Forelimb muscle (tissue), 1 donor: ENCODE data around the gene CCNF. TPM values are rescaled to one million over a fixed set of nuclear protein-coding genes. Genes with fewer than 3 reads are reported as not detected.

Source experiments
- DNase-seq: peaks from one replicate; pipeline ENCODE4 v3.0.0-alpha.2; 2013; ENCODE audit warnings: low read depth
- polyA plus RNA-seq: library from polyadenylated mRNA; unstranded; fragments of 120-200 nt; gene quantifications from one replicate; pipeline ENCODE4 v1.2.1, GENCODE V29; 2013; ENCODE audit not compliant: insufficient read length

Gene CCNF
- polyA plus RNA-seq, 1 donor: 6.2 TPM

GRCh38 chr16:2456551-2457153 is 27.4 kb downstream of the CCNF start:
- DNase-seq: no peak

DNA sequence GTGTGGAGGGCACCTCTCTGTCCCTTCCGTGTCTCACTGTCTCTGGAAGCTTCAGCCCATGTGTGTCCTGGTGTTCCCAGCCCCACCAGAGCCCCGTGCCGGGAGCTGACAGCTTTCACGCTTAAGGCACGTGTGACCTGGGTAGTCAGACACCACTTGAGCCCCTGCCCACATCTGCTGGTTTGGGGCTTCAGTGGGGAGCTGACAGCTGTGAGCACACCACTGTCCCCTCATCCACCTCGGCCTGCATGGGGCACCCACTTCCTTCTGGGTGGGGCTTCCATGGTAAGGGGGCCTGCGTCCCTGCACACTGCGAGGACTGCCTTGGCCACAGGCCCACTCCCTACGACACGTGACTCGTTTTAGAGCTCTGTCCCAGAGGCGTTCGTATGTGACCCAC is 28.0 kb downstream of the CCNF start:
- DNase-seq: no peak

DNA sequence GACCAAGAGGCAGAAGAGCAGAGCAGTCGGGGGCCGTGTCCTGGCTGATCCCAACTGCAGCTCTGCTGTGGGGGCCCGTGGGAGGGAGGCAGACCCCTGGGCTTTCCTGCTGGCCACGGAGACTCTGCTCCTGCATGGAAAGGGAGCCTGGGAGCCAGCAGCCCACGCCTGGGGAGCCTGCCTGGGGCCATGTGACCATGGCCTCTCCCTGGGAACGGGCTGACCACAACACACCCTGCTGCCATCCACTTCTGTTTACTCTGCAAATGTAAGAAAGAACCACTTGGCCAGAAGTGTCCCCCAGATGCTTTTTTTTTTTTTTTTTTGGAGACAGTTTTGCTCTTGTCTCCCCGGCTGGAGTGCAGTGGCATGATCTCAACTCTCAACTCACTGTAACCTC is 28.7 kb downstream of the CCNF start:
- no peak for DNase-seq

DNA sequence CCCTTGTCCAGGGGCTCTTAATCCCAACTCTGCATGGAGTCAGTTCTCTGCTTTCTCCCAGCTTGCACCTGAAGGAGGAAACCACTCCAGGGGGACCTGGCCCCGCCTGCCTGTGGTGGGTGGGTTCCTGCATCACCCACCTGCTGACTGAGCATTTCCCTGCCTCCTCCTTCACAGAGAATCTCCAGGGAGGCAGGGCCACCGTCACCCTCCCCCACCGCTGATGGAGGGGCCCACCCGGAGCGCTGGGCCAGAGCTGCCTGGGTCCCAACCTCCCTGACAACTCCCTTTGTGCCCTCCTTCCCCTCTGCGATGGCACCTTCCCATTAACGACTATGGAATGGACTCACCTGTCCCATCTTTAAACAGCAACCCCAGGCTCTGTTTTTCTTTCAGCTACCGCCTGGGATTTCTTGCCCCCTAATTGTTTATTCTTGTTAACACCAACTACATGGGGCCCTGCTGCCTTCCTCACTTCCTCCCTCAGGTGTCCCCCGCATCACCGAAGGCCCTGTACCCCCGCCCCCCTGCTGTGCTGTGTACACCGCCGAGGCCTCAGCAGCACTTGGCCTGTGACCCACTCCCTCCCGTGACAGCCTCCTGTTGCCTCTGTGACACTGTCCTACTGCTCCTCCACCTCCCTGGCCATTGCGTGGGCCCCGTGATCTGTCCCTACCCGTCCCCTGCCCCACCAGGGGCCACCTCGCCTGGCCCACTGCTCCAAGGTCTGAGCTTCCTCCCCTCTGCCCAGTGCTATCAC is 29.8 kb downstream of the CCNF start:
- no peak for DNase-seq

GRCh38 chr16:2459647-2460390 is 30.6 kb downstream of the CCNF start, which contains the start of gene TEDC2:
TEDC2 (plus strand) TSS chr16:2460109; CDS start chr16:2460145, 36 bp downstream.
- peak; percentile 69 for DNase-seq

DNA sequence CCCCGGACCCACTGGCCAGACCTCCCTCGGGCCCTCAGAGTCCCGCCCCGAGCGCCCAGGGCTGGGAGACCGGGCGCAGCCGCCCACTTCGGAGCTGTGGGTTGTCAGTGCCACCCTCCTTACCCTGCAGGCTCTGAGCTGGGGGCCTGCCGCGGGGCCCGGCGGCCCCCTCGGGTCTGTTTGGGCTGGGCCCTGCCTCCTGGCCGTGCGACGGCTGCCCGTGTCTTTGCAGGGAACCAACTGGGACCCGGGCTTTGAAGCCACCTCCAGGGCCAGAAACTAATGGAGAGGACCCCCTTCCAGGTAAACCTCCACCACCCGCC is 31.1 kb downstream of the CCNF start:
- DNase-seq: no peak

DNA sequence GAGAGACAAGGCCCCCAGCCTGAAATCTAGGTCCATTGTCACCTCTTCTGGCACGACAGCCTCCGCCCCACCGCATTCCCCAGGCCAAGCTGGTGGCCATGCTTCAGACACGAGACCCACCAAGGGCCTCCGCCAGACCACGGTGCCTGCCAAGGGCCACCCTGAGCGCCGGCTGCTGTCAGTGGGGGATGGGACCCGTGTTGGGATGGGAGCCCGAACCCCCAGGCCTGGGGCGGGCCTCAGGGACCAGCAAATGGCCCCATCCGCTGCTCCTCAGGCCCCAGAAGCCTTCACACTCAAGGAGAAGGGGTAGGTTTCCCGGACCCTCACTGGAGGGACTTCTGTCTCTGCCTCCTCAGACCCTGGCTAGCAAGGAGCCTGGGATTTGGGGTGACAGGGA is 31.7 kb downstream of the CCNF start:
- DNase-seq: no peak

GRCh38 chr16:2462031-2462866 is 33.0 kb downstream of the CCNF start:
- no peak for DNase-seq

DNA sequence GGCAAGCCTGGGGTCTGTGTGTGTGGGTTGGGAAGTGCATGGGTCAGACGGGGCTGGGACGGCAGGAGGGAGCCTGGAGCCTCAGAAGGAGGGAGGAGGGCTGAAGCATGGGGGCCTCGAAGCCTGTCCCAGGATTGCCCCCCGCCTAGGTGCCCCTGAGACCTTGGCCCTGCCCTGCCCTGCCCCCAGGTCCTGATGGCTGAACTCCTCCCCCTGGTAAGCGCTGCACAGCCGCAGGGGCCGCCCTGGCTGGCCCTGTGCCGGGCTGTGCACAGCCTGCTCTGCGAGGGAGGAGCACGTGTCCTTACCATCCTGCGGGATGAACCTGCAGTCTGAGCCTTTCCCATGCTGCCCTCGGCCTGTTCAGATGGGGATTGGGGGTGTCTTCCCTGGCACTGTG is 35.1 kb downstream of the CCNF start:
- DNase-seq: no peak

GRCh38 chr16:2465653-2466415 is 36.6 kb downstream of the CCNF start:
- DNase-seq: no peak

DNA sequence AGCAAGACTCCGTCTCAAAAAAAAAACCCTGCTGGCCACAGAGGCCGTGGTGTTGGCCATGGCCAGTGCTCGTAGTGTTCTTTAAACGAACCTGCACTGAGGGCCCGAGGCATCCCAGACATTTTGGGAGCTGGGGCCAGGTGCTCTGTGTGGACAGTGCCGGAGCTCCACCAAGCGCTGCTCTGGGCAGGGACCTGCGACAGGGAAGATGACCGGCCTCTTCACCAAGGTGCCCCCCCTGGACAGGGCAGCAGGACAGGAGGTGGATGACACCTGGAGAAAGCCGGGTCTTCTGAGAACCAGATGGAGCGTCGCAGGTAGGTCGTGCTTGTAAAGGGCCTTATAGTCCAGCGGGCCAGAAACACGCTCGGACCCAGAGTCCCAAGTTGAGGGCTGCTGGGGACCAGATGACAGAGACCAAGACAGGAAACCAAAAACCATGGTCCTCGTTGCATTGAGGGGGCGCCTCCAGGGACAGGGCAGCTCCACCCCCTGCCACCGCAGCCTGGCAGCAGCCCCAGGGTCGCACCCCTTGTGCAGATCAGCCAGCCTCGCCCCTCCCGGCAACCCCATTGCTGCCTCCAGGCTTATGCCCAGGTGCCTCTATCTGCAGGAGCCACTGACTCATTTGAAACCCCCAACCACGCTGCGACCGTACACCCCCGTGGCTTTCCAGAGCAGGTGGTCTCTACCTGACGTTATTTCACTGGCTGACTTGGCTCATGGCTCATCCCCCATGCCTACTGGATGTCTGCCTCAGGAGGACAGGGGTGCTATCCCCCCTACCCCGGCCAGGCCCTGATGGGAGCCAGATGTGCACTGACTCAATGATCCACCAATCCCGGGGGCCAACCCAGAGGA is 37.6 kb downstream of the CCNF start:
- no peak for DNase-seq

DNA sequence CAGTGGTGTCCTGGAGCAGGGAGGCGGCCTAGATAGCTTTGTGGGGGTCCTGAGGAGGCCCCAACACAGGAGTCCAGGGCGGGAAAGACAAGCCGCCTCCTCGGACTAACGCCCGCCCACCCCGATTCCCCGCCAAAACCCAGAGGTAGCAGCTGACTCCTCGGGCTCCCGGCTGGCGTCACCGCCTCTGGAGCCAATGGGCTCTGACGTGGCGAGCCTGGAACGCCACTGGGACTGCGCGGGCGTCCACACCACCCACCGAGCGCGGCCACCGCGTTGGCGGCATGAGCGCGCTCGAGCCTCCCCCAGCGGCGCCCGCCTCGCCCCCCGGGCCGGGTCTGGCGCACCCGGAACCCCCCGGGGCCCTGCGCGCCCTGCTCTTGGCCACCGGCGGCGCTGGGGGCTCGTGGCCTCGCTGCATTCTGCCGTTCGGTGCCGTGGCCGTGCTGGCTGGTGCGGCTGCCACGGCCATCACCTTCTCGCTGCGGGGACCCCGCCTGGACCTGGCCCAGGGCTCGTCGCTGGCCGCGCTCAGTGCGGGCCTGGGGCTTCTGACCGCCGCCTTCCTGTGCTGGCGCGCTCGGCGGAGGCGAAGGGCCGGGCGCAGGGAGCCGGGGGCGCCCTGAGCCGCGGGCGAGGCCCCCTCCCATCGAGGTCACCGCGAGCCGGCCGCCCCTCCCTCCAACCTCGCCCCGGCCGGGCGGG is 38.4 kb downstream of the CCNF start:
- no peak for DNase-seq

DNA sequence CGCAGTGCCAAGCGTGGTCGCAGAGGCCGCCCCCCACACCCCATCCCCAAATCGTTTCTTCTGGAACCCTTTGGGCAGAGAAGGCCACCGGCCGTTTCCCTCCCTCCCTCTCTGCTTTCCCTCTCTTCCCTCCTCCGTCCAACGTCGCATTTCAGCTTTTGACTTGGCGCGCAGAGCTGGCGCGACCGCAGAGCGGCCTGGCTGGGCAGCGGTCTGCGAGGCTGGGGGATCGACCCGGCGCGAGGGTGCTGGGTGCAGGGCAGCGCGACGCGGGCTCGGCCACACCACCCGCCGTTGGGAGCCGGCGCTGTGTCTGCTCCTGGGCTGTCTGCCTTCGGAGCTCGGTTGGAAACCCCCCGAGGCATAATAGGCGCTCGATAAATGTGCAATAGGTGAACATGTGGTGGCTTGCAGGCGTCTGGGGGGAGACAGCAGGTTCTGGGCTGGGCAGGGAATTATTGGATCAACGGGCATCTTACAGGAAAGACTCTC is 39.0 kb downstream of the CCNF start:
- no peak for DNase-seq

DNA sequence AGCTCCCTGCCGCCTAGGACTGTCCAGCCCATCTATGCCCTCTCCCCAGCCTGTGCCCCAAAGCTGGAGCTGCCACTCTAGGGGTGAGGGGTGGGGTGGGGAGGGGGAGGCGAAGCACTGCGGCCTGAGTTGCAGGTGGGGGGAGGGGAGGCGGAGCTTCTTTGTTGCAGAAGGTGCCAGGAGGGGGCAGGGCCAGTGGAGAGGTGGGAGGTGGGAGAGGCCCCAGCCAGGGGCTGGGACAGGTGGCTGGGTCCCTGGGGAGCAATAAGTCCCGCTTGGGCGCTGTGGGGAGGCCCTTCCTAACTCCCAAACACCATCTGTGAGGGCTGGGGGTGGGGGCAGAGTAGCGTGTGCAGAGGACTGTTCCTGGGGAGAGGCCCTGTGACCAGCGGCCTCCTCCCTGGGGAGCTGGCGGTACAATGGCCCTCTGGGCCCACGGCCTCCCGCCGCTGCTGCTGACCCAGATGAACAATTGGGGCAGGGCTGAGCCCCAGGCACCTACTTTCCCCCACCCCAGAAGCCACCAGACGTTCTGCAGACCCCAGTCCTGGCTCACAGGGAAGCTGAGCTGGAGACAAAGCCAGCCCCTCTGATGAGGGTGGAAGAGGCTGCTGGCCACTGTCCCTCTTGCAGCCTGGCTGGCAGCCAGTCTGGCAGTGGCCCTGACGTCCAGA is 39.6 kb downstream of the CCNF start:
- no peak for DNase-seq

DNA sequence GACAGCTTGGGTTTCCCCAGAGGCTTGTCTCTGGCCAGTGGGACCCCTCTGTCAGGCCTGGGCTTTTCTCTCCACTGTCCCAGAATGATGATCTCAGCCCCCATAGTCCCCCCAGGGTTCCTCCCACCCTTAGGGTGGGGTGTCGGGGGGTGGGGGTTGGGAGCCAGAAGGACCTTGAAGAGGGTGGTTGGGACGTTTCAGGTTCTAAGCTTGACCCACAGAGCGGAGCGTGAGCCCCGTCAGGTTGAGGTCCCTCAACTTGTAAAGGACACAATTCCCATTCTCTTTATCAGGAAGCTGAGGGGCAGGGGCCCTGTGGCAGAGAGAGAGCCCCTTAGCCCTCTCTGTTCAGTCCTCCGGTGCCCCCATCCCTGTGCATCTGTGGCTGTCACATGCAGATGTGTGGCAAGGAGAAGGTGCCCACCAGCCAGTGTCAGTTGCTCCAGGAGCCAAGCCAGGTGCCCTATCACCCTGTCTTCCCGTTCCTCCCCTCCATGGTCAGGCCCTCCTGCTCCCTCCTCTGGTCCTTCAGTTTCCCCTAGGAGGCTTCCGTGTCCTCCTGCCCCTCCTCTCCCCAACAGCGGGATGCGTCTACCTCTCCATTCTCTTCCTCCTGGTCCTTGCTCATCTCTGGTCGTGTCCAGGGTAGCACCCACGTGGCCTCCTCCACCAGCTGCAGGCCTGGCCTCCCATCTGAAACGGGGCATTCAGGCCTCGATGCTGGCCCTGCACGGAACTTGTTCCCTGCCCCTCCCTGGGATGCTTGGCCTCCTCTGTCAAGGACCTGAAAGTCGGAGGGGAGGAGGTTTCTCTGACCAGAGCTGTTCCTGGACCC is 40.4 kb downstream of the CCNF start:
- no peak for DNase-seq

GRCh38 chr16:2470234-2470601 is 41.0 kb downstream of the CCNF start:
- DNase-seq: no peak

GRCh38 chr16:2470603-2471015 is 41.4 kb downstream of the CCNF start:
- no peak for DNase-seq

DNA sequence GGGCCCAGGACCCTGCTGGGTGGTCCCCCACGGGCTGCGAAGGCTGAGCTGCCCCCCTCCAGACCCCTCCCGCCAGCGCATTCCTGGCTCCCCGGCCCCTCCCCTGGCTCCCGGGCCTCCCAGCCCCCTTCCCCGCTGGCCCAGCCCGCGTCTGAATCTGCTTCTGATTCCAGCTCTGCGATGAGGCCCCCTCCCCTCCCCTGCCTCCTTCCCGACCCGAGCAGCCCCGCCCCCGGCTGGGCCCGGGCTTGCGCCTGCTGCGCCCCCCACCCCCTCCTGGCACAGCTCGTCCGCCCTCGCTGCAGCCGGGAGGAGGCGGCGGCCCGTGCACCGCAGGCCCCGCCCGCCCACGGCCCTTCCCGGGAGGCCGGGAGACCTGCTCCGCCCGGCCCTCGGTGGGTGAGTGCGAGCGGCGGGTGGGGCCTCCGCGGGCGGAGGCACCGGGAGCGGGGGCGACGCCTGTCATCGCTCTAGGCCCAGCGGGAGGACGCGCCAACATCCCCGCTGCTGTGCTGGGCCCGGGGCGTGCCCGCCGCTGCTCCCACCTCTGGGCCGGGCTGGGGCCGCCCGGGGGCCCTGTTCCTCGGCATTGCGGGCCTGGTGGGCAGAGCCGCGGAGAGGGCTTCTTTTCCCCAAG is 41.9 kb downstream of the CCNF start, which contains the start of gene NTN3:
TSS of gene NTN3 (plus strand) at position 282 of the 637 bp plus-strand sequence. CDS start 405 bp downstream, outside the sequence.
- no peak for DNase-seq
